HG03175 (cell line): ENCODE results near the gene SMARCA2.

Experiments used
- ATAC-seq: cut with Tn5 transposase; IDR thresholded peaks from one replicate; pipeline ENCODE4 v1.9.1; 2021; ENCODE audit warnings: mild to moderate bottlenecking, moderate library complexity; ENCODE audit not compliant: unreplicated experiment

The SMARCA2 gene

GRCh38 chr9:2039294-2040180, 24.4 kb downstream of the SMARCA2 start:
- no peak for ATAC-seq

- no peak for ATAC-seq
Observed at GRCh38 chr9:2040828-2041227, 25.7 kb downstream of the SMARCA2 start.

GRCh38 chr9:2041736-2042135, 26.6 kb downstream of the SMARCA2 start:
- no peak for ATAC-seq

GRCh38 chr9:2043243-2043642, 28.1 kb downstream of the SMARCA2 start:
- no peak for ATAC-seq

- ATAC-seq = peak; percentile 43
Observed at GRCh38 chr9:2043881-2044462, 28.8 kb downstream of the SMARCA2 start.

- no peak for ATAC-seq
Observed at GRCh38 chr9:2047144-2047671, 32.1 kb downstream of the SMARCA2 start.

GRCh38 chr9:2047916-2048315, 32.8 kb downstream of the SMARCA2 start:
- no peak for ATAC-seq

- no peak for ATAC-seq
Observed at GRCh38 chr9:2050236-2050635, 35.1 kb downstream of the SMARCA2 start.

- ATAC-seq = peak; percentile 99
Observed at GRCh38 chr9:2053883-2054845, 39.0 kb downstream of the SMARCA2 start.

GRCh38 chr9:2055203-2055658, 40.1 kb downstream of the SMARCA2 start:
- ATAC-seq = no peak

GRCh38 chr9:2059274-2059929, 44.3 kb downstream of the SMARCA2 start:
- no peak for ATAC-seq

GRCh38 chr9:2060424-2060823, 45.3 kb downstream of the SMARCA2 start:
- ATAC-seq = no peak

- ATAC-seq = no peak
Observed at GRCh38 chr9:2065704-2066103, 50.6 kb downstream of the SMARCA2 start.

GRCh38 chr9:2066312-2067273, 51.4 kb downstream of the SMARCA2 start:
- no peak for ATAC-seq

- ATAC-seq = peak; percentile 90
Observed at GRCh38 chr9:2072752-2073405, 57.7 kb downstream of the SMARCA2 start.

GRCh38 chr9:2082772-2083171, 67.6 kb downstream of the SMARCA2 start:
- ATAC-seq = no peak

- ATAC-seq = no peak
Observed at GRCh38 chr9:2083479-2083878, 68.3 kb downstream of the SMARCA2 start.

GRCh38 chr9:2085716-2086115, 70.6 kb downstream of the SMARCA2 start:
- ATAC-seq = no peak

- no peak for ATAC-seq
Observed at GRCh38 chr9:2086116-2086515, 71.0 kb downstream of the SMARCA2 start.
